HG03039 (cell line): ENCODE results near the gene PGAM5.

ENCODE experiments used
- ATAC-seq: cut with Tn5 transposase; IDR thresholded peaks from one replicate; pipeline ENCODE4 v1.9.1; 2021; ENCODE audit warnings: mild to moderate bottlenecking, moderate library complexity; ENCODE audit not compliant: unreplicated experiment

The PGAM5 gene

DNA sequence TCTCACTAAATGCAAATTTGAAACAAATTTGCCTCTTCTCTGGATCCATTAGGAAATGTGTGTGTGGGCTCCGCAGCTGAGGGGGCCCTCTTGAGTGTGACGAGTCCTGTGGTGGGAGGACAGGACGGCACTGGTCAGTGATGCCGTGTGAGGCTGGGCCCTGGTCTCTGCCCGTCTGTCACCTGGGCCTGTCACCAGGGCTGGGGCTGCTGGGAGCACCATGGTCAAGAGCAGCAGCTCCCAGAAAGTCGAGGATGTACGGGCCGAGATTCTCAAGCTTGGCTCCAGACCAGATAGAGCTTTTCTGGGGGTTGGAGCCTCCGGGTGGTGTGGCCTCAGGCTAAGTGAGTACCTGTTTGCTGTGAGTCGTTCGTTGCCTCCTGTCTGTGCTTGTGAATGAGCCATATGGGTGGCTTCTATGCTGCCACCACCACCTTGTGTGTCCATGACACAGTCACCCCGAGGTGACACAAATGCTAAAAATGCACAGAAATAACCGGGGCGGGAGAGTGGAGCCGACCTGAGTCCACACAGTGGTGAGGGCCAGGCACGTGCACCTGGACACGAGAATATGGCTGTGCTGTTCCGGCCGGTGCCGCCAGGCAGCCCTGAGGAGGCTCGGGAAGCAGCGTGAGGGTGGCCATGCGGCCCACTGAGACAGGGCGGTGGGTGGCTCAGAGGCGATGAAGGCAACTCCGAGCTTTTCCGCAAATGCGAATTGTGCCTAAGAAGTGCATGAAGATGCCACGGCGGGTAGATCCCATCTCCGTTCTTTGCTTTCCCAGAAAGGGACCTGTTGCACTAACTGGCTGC, 8.7 kb downstream of the PGAM5 start:
- ATAC-seq: no peak

DNA sequence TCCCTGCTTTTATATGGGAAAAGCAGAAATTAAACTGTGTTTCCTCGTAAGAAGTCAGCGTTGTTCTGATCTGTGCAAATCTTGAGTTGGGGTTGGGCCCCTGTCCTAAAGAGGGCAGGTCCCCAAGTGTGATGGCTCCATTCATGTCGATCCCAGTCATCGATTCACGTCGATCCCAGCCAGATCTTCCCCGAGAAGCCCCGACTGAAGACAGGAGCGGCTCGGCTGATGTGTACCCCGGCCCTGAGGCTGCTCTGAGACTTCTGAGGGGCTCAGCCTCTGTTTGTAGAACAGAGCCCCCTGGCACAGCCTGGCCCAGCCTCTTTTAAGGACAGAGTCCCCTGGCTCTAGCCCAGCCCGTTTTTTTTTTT, 9.3 kb downstream of the PGAM5 start:
- ATAC-seq: no peak

DNA sequence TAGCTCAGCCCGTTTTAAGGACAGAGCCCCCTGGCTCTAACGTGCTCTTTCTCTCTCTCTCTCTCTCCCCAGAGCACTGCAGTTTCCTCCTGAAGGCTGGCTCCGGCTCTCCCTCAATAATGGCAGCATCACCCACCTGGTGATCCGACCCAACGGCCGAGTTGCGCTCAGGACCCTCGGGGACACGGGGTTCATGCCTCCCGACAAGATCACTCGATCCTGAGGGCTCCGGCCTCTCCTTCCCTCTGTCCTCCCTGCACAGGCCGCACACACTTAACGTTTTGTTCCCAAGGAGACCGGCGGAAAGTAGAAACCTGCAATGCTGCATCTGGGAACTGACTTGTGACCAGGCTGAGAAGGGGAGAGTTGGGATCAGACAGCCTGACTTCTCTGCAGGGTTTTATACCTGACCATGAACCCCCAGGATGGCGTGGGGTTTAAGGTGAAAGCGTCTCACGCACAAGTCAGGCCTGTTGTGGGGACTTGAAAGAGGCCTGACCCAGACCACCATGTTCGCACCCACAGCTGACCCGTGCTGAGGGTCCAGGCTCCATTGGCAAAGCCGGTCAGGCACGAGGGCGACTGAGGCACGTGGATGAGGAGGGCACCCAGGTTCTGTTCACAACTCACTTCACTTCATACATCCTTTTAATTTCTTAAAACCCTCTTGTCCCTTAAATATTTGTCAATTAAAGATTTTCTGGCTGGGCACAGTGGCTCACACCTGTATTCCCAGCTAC, 10.1 kb downstream of the PGAM5 start:
- ATAC-seq: no peak

DNA sequence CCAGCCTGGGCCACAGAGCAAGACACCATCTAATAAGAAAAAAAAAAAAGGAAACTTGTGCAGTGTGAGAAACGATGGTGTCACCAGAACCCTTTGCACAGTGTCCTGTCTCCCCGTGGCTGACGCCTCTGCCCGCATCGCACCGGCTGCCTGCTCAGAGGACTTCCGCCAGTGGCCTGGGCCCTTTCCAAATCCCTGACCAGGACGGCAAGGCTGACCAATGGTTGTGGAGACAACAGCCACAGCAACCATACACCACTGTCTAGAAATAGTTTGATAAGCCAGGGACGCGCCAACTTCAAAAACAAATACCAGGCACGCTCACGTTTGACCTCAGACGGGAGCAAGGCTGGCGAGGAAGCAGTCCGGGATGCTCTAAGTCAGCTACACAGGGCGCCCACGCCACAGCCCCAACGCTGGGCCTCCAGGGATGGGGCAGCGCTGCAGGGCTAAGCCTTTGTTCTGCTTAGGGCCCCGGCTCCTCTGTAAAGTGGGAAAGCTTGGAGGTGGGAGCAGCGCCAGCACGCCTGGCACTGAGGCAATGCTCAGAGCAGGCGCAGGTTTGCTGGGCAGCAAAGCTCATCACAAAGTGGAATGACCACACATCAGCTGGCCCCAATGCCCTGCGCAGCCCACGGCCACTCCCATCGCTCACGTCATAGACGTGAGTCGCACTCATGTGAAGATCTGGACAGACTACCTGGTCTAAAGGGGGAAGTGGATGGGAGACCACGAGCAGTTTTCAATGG, 12.5 kb downstream of the PGAM5 start:
- no peak for ATAC-seq

DNA sequence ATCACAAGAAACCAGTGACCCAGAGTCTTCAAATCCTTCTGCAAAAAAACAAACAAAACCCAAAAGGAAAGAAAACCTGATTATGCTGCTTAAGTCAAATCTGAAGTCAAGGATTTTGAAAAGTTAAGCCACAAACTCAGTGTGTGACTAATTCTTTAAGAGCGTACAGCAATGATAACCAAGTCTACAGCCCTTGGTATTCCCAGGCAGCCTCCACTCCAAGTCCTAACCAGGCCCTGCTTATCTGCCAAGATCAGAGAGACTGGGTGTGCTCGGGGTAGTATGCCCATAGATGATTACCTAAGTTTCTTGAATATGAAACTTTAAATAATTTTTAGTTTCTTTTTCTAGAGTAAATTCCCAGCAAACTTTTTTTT, 13.1 kb downstream of the PGAM5 start:
- ATAC-seq: no peak

DNA sequence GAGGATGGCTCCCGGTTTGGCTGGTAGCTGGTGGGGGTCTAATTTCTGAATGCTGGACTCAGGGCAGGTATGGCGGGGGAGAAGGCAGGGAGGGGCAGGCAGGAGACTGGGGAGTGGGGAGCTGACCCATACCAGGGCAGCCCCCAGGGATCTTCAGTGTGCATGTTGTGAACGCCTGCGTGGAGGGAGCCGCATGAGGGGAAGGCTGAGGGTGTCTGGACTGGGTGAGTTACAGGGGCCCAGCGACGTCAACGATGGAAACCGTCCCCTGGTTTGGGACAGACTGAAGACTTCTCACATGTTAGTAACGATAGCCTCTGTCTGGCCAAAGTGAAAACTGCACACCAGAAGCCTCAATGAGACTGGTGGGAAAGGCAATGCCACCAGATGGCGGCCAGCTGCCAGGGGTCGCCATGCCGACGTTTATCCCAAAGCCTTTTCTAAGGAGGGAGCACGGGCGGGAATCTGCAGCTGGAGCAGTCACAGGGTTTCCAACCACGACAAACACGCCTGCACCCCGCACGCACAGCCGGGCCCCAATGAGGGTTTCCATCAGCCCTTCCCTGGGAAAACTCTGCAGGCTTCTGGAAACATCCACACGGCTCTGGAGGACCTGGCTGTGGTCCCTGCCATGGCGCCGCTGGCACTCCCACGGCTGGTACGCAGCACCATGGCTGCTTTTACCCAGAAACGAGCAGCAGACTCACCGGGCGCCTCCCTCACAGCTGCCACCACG, 14.0 kb downstream of the PGAM5 start:
- no peak for ATAC-seq

DNA sequence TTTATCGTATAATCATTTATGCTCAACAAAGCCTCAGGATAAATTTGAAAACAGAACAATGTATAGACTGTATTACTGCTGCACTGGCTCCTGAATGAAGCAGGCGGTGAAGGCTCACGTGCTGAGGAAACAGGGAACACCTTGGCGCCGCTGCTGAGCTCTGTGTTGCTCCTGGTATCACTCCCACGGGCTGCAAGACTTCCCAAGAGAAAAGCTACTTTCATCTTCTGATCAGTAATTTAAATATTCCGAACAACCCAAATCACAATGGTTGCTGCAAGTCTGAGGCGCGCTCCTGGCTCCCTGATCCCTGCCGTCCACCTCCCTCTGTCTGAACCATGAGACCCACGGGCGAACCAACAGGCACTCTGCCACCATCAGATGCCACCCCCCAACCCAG, 15.7 kb downstream of the PGAM5 start:
- ATAC-seq: no peak

DNA sequence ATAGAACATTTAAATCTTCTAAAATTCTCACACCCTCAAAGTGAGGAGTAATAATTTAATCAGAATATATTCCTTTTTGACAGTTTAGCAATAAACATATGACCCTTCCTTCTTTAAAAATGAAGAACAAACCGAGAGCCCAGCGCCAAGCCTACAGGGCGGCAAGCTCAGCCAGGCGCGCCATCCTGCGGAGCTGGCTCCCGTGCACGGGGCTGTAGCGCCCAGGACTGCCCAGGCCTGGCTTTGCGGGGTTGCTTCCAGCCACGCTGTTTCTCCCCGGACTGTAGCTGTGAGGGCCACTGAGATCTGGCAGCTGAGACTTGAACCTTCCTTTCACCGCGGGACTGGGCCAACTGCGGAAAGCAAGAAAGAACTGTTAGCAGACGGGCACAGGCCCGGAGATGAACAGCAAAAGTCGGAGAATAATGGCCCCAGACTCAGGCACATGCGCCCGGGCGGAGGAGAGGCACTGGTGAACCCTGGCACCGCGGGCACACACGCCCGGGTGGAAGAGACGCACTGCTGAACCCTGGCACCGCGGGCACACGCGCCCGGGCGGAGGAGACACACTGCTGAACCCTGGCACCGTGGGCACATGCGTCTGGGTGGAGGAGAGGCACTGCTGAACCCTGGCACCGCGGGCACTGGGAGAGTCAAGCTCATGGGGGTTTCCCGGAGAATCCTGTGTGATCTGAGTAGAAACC, 16.6 kb downstream of the PGAM5 start:
- no peak for ATAC-seq

DNA sequence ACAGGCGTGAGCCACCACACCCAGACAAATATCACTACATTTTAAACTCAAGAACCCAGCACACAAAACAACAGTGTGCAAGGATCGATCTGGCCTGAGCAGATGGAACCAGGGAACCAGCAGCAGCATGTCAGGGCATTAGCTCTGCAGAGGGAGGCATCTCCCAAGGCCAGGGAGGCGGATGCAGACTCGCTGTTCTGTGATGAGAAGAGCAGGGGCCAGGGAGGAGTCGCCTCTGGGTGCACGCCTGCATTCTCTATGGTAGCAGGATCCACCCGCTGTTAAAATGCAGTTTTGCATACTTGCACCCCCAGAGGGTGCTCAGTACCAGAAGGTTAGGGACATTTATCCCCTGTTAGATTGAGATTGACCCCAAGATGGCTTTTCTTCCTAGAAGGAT, 17.9 kb downstream of the PGAM5 start:
- no peak for ATAC-seq

DNA sequence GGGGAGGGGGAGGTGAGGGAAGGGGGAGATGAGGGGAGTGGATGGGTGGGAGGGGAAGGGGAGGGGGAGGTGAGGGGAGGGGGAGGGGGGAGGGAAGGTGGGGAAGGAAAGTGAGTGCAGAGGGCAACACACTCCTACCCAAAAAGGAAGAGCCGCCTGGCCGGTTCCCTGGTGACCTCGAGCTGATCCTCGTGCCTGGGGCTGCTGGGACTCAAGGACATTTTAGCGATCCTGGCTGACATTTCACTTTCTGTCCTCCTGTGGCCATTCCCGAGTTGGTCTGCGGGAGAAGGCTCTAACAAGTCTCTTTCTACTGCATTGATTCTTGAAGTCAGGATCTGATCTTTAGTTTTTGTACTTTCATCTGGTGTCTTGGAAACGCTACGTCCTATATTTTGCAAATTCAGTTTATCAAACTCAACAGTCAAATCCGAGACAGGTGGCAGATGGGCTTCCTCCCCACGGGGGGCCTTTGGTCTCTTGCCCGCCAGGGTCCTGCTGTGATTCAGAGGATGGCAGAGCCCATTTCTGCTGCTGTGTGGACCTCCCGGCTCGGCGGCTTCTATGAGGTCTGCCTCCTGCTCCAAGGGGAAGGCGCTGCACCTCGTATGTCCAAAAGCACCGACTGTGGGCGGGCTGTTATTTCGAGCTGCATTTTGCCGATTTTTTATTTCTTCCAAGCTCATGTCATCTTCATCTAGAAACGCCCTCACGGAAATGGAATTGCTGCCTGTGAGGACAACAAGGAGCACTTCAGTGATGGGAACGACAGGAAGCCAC, 19.1 kb downstream of the PGAM5 start:
- no peak for ATAC-seq

DNA sequence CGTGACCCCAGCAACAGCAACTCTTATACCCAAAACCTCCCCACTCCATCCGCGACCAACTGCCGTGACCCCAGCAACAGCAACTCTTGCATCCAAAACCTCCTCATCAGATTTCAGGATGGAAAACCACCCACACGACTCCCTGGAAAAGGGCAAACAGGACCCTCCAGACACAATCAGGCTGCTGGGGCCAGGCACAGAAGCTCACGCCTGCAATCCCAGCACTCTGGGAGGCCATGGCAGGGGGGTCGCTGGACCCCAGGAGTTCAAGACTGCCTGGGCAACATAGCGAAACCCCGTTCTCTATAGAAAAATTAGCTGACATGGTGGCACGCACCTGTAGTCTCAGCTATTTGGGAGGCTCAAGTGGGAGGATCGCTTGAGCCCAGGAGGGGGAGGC, 19.7 kb downstream of the PGAM5 start:
- ATAC-seq: no peak

DNA sequence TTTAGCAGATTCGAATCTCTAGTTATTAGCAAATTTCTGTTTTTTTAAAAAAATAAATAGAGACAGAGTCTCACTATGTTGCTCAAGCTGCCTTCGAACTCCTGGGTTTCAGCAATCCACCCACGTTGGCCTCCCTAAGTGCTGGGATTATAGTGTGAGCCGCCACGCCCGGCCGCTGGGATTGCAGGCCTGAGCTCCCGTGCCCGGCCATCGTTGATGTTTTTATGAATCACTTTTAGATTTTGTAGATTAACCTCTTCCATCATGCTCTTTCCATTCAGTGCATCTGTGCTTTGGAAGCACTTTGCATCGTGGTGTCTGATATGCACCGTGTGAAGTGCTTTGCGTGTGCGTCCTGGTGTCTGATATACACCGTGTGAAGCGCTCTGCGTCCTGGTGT, 20.9 kb downstream of the PGAM5 start:
- ATAC-seq: no peak

DNA sequence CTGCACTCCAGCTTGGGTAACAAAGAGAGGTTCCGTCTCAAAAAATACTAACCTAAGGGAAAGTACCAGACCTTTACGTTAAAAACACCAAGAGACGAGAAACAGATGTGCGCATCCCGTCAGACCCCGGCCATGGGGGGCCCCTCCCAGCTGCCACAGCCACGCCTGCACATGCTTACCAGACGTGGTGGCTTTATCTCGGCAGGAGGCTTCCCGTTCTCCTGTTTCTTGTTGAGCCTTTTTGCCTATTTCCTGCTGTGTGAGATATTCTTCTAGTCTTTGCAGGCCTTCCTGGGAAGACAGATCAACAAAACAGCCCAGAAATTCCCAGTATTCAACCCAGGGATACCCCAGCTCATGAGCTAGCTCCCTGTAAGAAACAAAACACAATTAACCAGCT, 23.6 kb downstream of the PGAM5 start:
- ATAC-seq: no peak

DNA sequence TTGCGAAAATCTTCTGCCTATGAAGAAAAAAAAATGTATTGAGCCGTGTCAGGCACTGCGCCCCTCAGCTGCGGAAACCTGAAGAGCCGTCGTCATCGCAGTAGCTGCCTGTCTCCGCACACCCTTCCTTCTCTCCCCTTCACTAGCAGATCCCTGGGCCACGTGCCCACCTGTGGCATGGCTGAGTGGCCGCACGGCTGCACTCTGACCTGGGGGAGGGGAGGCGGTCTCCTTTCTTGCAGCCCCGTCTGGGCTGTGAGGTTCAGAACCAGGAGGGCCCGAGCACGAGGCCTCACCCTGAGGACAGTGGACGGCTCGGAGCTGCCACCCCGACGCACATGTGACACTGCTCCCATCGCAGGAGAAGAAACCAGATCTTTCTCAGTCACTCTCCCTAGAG, 24.9 kb downstream of the PGAM5 start:
- ATAC-seq: no peak

DNA sequence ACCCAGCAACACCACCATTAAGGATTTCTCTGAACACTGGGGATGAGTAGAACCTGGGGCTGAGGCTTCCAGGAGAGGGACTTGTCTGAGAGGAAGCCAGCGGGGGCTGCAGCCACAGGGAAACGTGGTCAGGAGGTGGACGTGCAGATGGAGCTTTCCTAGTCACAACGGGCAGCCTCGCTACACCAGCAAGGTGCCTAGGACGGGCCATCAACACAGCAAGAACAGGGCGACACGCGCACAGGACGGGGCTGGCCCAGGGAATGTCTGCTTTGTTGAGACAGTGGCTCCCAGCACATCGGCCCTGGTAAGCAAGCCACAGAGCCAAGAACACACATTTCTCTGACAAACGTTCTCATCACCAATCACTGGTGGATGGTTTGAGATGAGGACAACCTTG, 25.7 kb downstream of the PGAM5 start:
- ATAC-seq: no peak

DNA sequence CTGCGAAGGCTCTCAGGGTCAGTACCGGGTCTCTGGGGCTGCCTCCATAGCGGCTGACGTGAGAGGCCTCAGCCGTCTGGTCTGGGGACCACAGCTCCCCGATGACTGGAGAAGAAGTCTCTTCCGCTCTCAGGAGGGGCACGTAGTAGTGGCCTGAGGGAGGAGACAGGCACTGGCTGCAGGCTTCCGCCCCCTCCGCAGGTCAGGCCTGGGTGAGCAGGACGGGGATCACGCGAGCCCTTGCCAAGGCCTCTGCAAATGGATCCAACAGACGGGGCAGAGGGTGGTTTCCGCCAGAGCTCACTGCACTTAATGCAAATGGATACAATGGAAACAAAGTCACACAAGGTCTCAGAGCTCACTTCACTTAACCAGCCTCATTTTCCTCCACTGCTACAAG, 26.3 kb downstream of the PGAM5 start:
- ATAC-seq: no peak

DNA sequence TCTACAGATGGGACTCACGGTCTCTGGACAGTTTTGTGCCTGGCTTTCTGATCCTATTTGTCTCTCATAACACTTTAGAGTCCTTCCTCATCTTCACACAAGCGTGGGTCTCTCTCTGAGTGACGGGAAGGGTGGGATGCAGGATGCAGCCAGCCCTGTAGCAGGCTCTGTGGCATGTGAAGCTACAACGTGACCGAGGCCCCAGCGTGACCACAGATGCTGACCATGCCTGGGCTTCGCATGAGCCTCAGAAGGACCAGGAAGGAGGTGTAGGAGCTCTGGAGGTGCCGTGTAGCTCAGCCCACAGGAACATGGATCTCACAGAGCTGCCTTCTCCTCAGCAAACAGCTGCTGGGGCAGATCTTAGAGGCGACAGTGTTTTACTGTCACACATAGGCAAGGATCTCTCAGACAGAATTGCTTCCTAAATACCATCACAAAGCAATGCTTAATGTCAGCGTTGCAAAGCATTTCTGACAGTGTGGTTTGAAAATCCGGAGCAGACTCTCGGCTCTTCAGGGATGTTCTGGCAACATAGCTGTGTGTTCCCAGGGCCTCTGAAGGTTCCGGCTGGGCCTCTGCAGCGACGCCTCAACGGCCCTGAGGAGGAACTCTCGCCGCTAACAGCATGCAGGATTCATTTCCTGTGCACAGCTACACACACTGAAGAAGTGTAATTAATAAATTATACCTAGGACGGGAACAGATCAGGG, 29.1 kb downstream of the PGAM5 start:
- no peak for ATAC-seq

DNA sequence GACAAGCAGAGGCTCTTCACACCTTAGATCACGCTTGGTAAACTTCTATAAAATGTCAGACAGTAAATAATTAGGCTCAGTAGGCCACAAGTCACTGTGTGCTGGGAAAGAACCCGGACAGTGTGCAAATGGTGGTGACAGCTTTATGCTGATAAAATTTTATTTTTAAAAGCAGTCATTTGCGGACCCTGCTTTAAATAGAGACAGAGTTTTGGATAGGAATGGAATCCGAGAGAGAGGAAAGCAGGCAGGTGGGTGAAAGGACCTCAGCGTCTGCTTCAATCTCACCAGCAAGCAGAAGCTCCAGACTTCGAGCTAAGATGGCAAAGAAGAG, 29.6 kb downstream of the PGAM5 start:
- no peak for ATAC-seq

DNA sequence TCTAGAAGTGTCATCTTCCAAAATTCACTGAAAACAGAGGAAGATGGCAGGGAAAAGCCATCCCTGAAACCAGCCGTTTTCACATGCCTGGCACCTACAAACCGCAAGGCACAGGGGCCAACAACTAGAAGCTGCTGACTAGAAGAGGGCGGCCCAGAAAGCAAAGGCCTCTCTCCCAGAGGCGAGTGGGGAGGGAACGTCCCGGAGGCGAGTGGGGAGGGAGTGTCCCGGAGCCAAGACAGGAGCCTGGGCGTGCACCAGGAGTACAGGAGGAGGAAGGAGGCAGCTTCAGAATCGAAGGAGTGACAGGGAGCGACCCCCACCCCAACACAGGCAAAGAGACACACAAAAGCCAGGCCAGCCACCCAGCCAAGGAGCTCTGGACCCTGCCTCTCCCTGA, 30.0 kb downstream of the PGAM5 start:
- ATAC-seq: no peak
